ENCODE measurements around the gene IRF3.

Gene IRF3

DNA sequence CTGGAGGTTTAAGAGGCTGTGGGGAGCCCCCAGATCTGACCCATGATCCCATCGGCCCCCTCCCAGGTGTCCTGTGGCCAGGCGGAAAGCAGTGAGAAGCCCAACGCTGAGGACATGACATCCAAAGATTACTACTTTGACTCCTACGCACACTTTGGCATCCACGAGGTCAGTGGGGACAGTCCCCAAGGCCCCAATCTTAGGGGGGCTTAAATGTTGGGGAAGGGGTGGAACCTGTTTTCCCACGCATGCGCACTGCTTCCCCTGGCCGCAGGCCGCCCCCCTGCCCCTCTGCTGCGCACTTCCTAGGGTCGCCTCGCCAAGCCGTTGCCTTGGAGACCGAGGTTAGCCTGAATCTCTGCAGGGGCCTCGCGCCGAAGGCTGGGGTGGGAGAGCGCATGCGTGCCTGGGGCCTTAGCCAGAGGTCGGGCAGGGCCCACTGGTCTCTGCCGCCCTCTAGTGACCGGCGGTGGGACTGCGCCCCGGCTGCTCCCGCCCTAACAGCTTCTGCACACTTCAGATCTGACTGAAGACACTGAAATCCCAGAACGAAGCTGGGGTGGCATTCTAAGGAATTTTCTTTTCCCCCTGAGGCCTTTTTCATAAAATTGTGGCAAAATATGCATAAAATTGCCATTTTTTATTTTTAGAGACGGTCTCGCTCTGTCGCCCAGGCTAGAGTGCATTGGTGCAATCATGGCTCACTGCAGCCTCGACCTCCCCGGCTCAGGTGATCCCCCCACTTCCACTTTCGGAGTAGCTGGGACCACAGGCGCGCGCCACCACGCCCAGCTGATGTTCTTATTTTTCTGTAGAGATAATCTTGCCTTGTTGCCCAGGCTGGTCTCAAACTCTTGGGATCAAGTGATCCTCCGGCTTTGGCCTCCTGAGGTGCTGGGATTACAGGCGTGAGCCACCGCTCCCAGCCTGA, 15.0 kb upstream of the IRF3 start:
- peak overlapping the region; percentile 96 for H3K27ac ChIP-seq
- TF ChIP-seq, protein P1, sequence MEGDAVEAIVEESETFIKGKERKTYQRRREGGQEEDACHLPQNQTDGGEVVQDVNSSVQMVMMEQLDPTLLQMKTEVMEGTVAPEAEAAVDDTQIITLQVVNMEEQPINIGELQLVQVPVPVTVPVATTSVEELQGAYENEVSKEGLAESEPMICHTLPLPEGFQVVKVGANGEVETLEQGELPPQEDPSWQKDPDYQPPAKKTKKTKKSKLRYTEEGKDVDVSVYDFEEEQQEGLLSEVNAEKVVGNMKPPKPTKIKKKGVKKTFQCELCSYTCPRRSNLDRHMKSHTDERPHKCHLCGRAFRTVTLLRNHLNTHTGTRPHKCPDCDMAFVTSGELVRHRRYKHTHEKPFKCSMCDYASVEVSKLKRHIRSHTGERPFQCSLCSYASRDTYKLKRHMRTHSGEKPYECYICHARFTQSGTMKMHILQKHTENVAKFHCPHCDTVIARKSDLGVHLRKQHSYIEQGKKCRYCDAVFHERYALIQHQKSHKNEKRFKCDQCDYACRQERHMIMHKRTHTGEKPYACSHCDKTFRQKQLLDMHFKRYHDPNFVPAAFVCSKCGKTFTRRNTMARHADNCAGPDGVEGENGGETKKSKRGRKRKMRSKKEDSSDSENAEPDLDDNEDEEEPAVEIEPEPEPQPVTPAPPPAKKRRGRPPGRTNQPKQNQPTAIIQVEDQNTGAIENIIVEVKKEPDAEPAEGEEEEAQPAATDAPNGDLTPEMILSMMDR (conservative IDR thresholded peaks at IDR 0.05) = peak; percentile 100

DNA sequence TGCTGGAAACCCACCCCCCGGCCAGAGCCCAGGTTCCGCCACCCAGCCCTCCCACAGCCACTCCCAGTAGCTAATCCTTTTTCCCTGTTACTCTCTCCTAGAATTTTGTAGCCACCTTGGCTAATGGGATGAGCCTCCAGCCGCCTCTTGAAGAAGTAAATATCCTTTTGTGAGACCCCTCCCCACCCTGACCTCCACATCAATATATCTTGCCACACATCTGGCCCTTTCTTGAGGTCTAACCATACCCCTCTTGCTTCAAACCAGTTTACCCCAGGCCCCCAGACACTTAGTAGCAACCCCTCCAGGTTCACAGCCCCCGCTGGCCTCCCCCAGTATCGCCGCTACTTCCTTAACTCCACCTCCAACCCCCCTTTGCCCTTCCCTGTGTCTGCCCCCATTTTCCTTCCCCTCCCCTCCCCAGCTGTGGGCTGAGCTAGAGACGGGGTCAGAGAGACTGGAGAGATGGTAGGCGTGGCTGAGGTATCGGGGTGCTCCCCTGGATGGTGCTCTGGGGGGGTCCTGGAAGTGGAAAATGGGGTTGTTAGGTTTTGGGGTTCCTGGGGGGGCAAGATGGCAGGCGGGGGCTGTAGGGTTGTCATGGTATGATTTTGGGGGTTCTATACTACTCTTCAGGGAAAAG, 14.2 kb upstream of the IRF3 start:
- peak overlapping the region; percentile 96 for H3K27ac ChIP-seq
- TF ChIP-seq, protein P1 (conservative IDR thresholded peaks at IDR 0.05) = no peak

DNA sequence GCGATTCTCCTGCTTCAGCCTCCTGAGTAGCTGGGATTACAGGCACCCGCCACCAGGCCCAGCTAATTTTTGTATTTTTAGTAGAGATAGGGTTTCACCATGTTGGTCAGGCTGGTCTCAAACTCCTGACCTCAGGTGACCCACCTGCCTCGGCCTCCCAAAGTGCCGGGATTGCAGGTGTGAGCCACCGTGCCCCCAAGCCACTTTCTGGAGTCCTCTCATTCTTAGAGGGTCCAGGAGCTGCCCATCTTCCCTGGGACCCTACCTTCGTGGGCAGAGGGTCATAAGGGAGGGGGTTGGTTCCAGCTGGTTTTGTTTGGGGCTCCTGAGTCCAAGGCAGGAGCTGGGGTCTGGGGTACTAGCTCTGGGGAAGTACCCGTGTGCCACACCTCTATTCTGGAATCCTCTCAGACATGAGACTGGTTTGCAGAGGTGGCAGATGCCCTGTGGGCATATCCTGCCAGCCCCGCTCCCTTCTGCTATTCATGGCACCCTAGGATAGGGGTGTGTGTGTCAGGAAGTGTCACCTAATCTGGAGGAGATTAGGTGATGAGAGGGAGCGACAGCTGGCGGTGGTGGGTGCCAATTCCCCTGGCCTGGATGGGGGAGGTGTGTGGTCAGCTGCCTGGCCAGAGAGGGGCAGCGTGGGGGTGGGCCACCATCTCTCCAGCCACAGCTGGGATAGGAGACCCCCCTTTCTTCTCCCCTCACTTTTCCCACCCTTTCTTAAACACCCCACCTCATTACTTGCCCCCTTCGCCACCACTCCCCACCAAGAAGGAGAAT, 13.5 kb upstream of the IRF3 start:
- TF ChIP-seq, protein P1 (conservative IDR thresholded peaks at IDR 0.05) = no peak
- H3K27ac ChIP-seq = peak overlapping the region; percentile 96

DNA sequence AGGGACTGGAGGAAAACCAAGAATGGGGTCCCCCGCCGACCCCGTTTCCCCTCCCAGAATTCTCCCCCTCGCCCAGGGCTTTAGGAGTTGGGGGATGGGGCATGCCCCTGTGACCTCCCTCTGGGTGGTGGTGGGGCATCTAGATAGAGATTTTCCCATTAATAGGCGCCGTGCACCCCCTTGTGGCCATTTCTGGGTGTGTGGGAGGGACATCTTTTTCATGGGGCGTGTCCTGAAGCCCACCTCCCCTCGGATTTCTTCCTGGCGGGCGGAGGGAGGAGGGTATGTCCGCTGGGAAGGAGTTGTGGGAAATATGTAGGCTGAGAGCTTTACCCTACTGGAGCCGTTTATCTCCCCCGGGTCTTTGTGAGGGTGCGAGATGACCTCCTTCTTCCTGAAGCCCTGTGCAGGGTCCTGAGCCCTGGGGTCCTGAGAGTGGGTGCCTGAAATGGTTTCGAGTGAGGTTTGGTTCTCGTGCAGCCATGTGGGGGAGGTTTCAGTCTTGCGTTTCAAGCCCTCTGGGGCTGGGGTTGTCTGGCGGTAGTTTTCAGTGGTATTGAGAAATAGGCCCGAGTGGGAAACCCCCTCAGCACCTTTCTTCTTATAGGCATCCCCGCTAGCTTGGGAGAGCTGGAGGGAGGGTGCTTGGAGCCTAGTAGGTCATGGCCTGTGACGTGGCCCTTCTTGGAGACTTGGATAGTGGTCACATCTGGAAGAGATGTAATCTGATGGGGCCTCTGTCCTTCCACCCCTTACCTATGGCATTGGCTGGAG, 12.4 kb upstream of the IRF3 start:
- peak overlapping the region; percentile 96 for H3K27ac ChIP-seq

DNA sequence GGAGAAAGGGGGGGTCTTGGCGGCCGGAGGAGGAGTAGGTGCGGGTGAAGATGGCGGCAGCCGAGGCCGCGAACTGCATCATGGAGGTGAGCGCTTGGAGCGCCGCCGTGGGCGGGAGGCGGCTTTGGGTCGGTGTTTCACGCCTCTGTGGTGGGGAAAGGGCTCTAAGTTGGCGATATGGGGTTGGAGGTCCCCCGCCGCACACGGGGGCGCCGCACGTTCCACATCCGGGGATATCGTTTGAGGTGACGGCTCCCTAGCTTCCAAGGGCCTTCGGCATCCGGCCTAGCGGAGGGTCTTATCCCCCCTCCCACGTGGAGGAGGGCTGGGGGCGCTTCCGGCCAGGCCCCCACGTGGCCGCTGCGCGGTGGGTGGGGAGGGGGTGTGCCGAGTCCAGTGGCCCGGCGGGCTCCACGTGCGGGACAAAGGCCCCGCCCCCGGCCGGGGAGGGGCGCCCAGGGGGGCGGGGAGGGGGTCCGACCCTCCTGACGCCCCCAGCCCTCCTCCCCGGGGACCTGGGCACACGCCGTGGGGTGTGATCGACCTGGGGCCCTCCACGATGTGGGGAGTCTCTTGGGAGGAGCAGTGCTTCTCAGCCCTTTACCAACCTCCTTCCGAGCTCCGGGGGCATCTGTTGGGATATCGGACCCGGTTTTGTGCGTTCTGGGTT, 11.7 kb upstream of the IRF3 start, which contains the start of gene PRMT1:
Gene PRMT1 (plus strand): TSS at position 41 of the 670 bp plus-strand sequence. CDS start 10 bp downstream, at position 51.
- TF ChIP-seq, protein P1 (conservative IDR thresholded peaks at IDR 0.05) = no peak
- H3K27ac ChIP-seq = peak within 1 kb of the TSS; percentile 96

More for the DNA sequence above, 12.4 kb upstream of the IRF3 start:
- TF ChIP-seq, protein P1 (conservative IDR thresholded peaks at IDR 0.05) = peak; percentile 75

DNA sequence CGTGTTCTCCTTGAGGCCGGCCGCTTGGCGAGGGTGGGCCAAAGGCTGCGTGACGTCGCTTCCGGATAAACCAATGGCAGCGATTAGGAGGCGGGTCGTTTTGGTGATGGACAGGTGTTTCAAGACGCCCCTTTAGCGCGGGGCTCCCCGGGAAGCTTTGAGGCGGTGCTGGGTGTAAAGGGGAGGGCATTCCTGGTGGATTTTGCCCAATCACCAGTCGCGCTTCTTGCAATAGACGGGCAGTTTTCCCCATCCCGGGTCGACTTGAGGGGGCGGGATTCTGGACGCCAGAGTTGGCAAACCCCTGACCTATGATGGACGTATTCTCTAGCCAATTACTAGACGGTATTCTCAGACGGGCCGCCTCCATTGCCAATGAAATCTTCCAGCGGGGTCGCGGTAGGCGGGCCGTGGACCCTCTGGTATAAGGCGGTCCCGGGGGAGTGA, 11.2 kb upstream of the IRF3 start:
- H3K27ac ChIP-seq = peak overlapping the region; percentile 96
- TF ChIP-seq, protein P1 (conservative IDR thresholded peaks at IDR 0.05) = no peak

Measured in VCaP (cell line).